Measurements from ENCODE around the gene KCTD21.
A peak's percentile ranks its signal among the peaks of the same experiment; 100 is the strongest.

KCTD21 gene

DNA sequence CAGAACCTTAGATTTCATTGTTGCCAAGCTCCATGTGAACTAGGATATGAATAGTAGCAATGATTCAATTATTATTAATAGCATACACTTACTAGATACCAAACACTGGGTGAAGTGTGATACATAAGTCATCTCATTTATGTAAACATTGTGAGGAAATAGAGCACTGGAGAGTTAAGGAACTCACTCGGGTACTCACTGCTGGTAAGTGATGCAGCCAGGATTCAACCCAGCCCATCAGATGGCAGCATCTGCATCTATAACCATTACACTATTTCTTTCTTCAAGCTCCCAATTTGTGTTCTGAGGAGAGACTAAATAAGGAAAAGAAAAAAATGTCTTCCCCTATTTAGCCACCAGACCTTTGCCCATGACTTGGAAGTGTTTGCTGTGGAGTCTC, 38.8 kb downstream of the KCTD21 start:
- no peak overlapping the region for H3K4me3 ChIP-seq (ENCODE audit: low read depth, low read length)
- peak; percentile 56 for DNase-seq (ENCODE audit: low read depth, low spot score)
- in situ Hi-C loops (cut with HindIII; ENCODE audit: low sequenced_read_pairs), result no loop called here
- TF ChIP-seq, protein P1, sequence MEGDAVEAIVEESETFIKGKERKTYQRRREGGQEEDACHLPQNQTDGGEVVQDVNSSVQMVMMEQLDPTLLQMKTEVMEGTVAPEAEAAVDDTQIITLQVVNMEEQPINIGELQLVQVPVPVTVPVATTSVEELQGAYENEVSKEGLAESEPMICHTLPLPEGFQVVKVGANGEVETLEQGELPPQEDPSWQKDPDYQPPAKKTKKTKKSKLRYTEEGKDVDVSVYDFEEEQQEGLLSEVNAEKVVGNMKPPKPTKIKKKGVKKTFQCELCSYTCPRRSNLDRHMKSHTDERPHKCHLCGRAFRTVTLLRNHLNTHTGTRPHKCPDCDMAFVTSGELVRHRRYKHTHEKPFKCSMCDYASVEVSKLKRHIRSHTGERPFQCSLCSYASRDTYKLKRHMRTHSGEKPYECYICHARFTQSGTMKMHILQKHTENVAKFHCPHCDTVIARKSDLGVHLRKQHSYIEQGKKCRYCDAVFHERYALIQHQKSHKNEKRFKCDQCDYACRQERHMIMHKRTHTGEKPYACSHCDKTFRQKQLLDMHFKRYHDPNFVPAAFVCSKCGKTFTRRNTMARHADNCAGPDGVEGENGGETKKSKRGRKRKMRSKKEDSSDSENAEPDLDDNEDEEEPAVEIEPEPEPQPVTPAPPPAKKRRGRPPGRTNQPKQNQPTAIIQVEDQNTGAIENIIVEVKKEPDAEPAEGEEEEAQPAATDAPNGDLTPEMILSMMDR (IDR thresholded peaks at IDR 0.05; ENCODE audit: low read depth, low read length), result peak; percentile 48

DNA sequence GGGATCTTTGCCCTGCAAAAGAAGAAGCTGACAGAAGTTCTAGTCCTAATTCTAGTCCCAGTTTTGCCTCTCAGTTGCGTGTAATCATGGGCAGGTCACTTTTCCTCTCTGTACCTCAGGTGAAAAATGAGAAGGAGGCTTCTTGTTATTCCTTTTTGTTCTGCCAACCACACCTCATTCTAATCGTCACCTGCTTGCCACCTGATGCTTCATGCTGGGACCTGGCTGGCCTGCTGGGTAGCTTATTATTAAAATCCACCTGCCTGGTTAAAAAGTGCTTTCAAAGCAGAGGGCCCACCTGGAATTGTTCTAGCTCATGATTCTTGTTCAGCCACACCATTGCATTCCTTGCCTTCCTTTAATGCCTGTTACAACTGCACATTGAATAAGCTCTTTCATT, 40.6 kb downstream of the KCTD21 start:
- TF ChIP-seq, protein P1 (IDR thresholded peaks at IDR 0.05; ENCODE audit: low read depth, low read length), result no peak
- in situ Hi-C loops (cut with HindIII; ENCODE audit: low sequenced_read_pairs), result no loop called here
- no peak for DNase-seq (ENCODE audit: low read depth, low spot score)
- H3K4me3 ChIP-seq (ENCODE audit: low read depth, low read length), result no peak overlapping the region

DNA sequence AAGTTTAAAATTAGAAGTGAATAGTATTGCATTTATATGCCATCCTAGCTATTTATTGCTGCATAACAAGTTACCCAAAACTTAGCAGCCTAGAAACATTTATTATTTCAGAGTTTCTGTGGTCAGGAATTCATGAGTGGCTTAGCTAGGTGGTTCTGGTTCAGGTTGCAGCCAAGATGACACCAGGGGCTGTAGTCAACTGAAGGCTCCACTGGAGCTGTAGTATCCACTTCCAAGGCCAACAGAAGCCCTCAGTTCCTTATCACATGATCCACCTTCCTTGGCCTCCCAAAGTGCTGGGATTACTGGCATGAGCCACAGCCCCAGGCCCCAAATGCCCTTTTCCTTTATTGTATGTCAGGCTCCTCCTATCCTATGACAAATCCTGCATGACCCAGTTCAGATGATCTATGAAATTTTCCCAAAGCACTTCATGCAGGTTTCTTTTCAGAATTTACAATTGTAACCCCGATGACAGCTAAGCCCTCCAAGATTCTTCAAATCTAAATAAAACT, 42.9 kb downstream of the KCTD21 start:
- no peak overlapping the region for H3K4me3 ChIP-seq (ENCODE audit: low read depth, low read length)
- in situ Hi-C loops (cut with HindIII; ENCODE audit: low sequenced_read_pairs), result no loop called here
- no peak for DNase-seq (ENCODE audit: low read depth, low spot score)
- TF ChIP-seq, protein P1 (IDR thresholded peaks at IDR 0.05; ENCODE audit: low read depth, low read length), result no peak

DNA sequence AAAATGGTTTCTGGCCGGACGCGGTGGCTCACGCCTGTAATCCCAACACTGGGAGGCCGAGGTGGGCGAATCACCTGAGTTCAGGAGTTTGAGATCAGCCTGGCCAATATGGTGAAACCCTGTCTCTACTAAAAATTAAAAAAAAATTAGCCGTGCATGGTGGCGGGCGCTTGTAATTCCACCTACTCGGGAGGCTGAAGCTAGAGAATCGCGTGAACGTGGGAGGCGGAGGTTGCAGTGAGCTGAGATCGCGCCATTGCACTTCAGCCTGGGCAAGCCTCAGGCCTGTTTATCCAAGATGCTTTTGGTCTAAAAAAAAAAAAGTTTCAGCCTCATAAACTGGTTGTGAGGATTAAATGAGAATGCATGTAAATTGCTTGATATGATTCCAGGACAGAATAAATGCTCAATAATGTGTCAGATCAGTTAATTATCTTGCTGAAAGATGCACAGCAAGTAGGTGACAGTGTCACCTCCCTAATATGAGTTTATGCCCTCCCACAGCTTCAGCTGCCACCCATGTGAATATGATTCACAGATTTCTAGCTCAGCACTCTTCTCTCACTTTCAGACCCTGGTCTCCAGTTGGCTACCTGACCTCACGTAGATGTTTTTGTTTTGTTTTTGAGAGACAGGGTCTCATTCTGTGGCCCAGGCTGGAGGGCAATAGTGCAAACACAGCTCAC, 47.9 kb downstream of the KCTD21 start:
- DNase-seq (ENCODE audit: low read depth, low spot score), result no peak
- TF ChIP-seq, protein P1 (IDR thresholded peaks at IDR 0.05; ENCODE audit: low read depth, low read length), result no peak
- peak overlapping the region; percentile 99 for H3K4me3 ChIP-seq (ENCODE audit: low read depth, low read length)
- in situ Hi-C loops (cut with HindIII; ENCODE audit: low sequenced_read_pairs), result no loop called here

DNA sequence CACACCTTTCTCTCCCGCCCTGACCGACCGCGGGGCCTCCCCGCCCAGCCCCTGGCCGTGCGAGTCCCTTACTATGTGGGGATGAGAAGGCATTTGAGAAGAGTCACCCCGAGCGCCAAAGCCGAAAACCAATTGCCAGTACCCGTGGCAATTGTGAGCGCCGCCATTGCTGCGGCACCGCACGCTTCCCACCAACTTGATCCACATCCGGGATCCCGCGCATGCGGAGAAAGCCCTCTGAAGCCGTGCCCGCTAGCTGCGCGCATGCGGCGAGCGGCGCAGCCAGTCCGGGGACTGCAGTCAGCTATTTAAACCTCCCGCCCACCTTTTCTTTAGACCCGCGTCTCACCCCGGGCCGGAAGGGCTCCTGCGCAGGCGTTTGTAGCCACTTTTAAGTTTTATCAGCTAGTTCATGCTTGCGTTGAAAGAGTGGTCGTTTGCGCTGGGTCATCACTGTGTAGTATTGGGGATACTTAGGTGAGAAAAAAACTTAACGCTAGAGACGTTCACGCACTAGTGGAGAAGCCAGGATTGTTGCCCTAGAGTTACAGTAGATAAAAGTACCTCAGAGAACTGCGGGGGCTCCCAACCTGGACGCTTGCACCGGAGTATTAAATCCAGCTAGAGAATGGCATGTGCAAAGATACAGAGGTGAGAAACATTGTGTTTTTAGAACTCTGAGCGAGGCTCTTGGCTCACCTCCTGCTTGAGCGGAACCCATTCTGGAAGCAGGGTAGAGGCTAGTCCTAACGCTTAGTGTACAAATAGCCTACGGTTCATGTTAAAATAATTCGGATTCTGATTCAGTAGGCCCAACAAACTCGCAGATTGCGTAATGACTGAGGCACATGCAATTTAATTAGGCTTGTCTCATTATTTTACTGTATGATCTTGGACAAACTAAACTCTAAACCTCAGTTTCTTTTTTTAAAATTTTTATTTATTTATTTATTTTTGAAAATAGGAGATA, 48.7 kb downstream of the KCTD21 start, which contains the start of gene ALG8:
Gene ALG8, minus strand, starts transcription at position 205 of the 970 bp plus-strand sequence. Its CDS starts 38 bp downstream, at position 167.
- TF ChIP-seq, protein P1 (IDR thresholded peaks at IDR 0.05; ENCODE audit: low read depth, low read length), result no peak
- peak within 1 kb of the TSS; percentile 99 for H3K4me3 ChIP-seq (ENCODE audit: low read depth, low read length)
- peak; percentile 97 for DNase-seq (ENCODE audit: low read depth, low spot score)
- in situ Hi-C loops (cut with HindIII; ENCODE audit: low sequenced_read_pairs), result no loop called here

- DNase-seq (ENCODE audit: low read depth, low spot score), result peak; percentile 15
- TF ChIP-seq, protein P1 (IDR thresholded peaks at IDR 0.05; ENCODE audit: low read depth, low read length), result no peak
Observed at GRCh38 chr11:78138694-78139421, 49.6 kb downstream of the KCTD21 start.

More at GRCh38 chr11:78138694-78139421, 49.6 kb downstream of the KCTD21 start:
- in situ Hi-C loops (cut with HindIII; ENCODE audit: low sequenced_read_pairs), result no loop called here
- H3K4me3 ChIP-seq (ENCODE audit: low read depth, low read length), result peak overlapping the region; percentile 99
